Body of pancreas (tissue), 4 donors: Measurements from ENCODE around the gene STK40.

Experiments used
- POLR2A ChIP-seq, 3 donors: fragments of 450-650 bp; IDR thresholded peaks; one replicate each; pipeline ENCODE4 v1.6.1; 2016; ENCODE audit warnings: antibody characterized with exemption in 3 of 3, mild to moderate bottlenecking in 2 of 3
- TF ChIP-seq, protein P1 (sequence below), 7 experiments: fragments of 450-650 bp in 4 of 7; fragments of 200-600 bp in 3 of 7; sonication (generic) in 3 of 7; IDR thresholded peaks; one replicate each; pipeline ENCODE4 v1.5.1; 2016 to 2019; ENCODE audit warnings: antibody characterized with exemption in 7 of 7

GRCh38 chr1:36304970-36305914, 80.5 kb downstream of the STK40 start:
- TF ChIP-seq, protein P1, sequence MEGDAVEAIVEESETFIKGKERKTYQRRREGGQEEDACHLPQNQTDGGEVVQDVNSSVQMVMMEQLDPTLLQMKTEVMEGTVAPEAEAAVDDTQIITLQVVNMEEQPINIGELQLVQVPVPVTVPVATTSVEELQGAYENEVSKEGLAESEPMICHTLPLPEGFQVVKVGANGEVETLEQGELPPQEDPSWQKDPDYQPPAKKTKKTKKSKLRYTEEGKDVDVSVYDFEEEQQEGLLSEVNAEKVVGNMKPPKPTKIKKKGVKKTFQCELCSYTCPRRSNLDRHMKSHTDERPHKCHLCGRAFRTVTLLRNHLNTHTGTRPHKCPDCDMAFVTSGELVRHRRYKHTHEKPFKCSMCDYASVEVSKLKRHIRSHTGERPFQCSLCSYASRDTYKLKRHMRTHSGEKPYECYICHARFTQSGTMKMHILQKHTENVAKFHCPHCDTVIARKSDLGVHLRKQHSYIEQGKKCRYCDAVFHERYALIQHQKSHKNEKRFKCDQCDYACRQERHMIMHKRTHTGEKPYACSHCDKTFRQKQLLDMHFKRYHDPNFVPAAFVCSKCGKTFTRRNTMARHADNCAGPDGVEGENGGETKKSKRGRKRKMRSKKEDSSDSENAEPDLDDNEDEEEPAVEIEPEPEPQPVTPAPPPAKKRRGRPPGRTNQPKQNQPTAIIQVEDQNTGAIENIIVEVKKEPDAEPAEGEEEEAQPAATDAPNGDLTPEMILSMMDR (IDR thresholded peaks at IDR 0.05), result no peak
- TF ChIP-seq POLR2A (IDR thresholded peaks at IDR 0.05), result no peak
